Peyer's patch (tissue), 4 donors: Measurements from ENCODE around the gene LBH.

Experiments used
- CTCF ChIP-seq, 6 experiments: fragments of 450-650 bp in 4 of 6; fragments of 200-600 bp in 2 of 6; sonication (generic) in 1 of 6; IDR thresholded peaks; one replicate each; pipeline ENCODE4 v1.5.1; 2017 to 2019; ENCODE audit warnings: antibody characterized with exemption in 6 of 6, mild to moderate bottlenecking in 3 of 6, moderate library complexity in 1 of 6
- POLR2A ChIP-seq, 2 donors: fragments of 450-650 bp; IDR thresholded peaks; one replicate each; pipeline ENCODE4 v1.5.1; 2017; ENCODE audit warnings: antibody characterized with exemption in 2 of 2, mild to moderate bottlenecking in 2 of 2, moderate library complexity in 2 of 2

DNA sequence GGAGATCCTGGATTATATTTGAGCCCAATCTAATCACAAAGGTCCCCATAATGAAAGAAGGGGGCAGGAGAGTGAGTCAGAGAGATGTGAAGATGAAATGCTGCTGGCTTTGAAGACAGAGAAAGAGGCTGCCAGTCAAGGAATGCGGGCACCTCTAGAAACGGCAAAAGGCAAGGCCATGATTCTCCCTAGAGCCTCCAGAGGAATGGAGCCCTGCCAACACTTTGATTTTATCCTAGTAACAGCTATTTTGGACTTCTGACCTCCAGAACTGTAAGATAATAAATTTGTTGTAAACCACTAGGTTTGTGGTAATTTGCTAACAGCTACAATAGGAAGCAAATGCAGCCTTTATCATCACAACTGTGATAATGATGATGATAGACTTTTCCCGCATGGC lies 32.9 kb downstream of the LBH start:
- no peak for TF ChIP-seq POLR2A (IDR thresholded peaks at IDR 0.05)
- no peak for TF ChIP-seq CTCF (IDR thresholded peaks at IDR 0.05)
